ENCODE data around the gene TYROBP.

The TYROBP gene

DNA sequence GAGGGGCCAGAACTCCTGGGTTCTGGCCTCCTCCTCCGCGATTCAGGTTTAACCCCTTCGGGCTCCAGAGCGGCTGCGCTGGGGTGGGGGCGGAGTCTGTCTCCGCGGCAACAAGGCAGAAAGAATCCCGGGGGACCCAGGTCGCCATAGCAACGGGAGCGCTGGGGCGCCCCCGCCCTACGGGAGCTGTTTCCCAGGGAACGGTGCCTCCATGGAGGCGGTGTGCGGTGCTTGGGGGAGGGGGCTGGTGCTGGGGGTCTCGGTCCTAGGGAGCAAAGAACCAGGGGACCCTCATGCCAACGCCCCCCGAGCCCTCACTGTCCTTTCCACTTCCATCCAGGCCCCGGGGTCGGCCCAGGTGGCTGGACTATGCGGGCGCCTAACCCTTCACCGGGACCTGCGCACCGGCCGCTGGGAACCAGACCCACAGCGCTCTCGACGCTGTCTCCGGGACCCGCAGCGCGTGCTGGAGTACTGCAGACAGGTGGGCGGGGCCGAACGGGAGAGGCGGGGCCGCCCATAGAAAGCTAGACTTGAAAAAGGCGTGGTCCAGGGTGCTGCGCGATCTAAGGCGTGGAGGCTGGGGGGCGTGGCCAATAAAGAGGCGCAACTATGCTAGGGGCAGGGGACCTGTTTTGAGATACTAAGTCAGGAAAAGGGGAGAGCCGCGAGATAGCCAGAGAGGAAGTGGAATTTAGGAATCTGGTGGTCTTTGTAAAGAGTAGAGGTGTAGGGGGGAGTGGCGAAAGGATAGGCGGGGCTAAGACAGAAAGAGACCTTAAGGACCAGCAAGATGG lies 38.6 kb downstream of the TYROBP start:
- DNase-seq = peak; percentile 68

DNA sequence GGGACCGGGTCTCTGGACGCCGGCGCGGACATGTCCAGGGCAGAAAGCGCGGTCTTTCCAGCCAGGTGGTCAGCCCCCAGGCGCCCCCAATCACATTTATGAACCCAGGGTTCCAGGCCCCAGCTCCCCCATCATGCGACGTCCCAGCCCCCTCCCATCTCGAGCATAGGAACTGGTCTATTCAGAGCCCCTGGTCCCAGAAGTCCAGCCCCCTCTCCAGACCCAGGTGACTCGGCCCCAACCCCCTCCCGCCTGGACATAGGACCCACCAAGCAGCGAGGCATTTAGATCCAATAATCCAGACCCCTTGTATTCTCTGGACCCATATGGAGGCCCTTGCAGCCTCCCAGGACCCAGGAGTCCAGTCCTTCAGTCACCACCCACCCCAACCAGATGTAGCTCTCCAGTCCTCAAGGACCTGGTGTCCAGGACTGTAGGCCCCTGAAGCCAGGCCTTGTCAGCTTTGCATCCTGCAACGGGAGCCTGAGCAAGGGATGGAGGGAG lies 39.2 kb downstream of the TYROBP start:
- DNase-seq = no peak

DNA sequence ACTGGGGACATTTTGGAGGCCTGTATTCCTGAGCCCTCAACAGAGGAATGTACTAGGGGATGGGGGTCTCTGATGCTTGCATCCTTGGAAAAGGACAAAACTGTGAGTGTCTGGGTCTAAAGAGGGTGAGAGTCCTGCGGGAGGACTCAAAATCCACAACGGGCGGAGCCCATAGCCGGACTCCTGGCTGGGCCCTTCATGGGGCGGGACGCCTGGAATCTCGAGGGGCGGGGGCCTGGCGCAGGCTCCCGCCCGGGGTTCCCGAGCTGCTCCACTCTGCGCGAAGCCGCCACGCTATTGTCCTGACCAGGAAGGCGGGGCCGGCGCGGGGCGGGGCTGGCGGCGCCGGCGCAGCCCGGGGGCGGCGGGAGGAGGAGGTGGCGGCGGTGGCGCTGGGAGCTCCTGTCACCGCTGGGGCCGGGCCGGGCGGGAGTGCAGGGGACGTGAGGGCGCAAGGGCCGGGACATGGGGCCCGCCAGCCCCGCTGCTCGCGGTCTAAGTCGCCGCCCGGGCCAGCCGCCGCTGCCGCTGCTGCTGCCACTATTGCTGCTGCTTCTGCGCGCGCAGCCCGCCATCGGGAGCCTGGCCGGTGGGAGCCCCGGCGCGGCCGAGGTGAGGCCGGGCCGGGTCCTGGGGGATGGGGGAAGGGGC lies 39.8 kb downstream of the TYROBP start, which contains the start of gene APLP1:
TSS of gene APLP1 (plus strand) at position 403 of the 651 bp plus-strand sequence. CDS start at position 466, 63 bp downstream.
- peak; percentile 36 for DNase-seq

DNA sequence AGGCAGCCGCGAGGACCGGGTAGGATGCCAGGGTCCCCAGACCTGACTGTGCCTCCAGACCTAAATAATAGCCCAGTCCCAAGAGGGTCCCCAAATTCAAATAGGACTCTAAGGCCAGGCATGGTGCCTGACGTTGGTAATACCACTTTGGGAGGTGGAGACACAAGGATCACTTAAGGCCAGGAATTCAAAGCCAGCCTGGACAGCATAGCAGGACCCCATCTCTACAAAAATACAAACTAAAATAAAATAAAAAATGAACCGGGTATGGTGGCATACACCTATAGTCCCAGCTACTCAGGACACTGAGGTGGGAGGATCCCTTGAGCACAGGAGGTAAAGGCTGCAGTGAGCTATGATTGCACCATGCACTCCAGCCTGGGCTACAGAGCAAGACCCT lies 45.1 kb downstream of the TYROBP start:
- DNase-seq = no peak

DNA sequence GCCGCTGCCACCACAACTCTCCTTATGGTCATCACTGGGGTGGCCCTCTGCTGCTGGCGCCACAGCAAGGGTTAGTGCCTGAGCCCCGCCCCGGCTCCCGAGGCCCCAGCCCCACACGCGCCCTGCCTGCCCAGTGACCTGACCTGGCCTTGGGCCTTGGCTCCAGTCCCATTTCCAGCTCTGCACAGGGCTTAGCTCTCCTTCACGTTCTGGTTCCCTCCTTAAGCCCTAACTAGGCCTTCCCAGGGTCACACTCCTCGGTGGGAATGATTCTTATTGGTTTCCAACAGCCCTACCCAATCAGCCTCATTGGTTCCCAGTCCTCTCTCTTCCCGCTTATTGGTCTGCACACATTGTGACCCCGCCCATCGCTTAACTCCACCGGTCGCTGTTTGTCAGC lies 45.6 kb downstream of the TYROBP start:
- no peak for DNase-seq

GRCh38 chr19:35861640-35862160 lies 46.4 kb downstream of the TYROBP start:
- no peak for DNase-seq

- DNase-seq = no peak
Observed at GRCh38 chr19:35860818-35861639, 47.1 kb downstream of the TYROBP start.

DNA sequence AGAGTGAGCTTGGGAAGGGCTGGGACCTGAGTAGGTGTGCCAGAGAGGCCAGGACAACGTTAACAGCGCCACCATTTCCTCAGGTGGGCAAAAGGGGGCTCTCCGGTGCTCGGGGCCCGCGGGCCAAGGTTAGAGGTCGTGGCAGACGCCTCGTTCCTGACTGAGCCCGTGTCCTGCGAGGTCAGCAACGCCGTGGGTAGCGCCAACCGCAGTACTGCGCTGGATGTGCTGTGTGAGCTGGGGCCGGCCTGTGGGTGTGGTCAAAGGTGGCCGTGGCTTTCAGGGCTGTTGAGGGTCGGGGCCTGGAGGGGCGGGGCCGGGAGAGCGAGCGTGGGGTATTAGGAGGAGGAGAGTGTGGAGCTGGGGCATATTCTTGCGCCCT lies 47.7 kb downstream of the TYROBP start:
- no peak for DNase-seq

GRCh38 chr19:35859414-35859813 lies 48.7 kb downstream of the TYROBP start:
- no peak for DNase-seq

GRCh38 chr19:35858311-35858710 lies 49.8 kb downstream of the TYROBP start:
- no peak for DNase-seq

DNA sequence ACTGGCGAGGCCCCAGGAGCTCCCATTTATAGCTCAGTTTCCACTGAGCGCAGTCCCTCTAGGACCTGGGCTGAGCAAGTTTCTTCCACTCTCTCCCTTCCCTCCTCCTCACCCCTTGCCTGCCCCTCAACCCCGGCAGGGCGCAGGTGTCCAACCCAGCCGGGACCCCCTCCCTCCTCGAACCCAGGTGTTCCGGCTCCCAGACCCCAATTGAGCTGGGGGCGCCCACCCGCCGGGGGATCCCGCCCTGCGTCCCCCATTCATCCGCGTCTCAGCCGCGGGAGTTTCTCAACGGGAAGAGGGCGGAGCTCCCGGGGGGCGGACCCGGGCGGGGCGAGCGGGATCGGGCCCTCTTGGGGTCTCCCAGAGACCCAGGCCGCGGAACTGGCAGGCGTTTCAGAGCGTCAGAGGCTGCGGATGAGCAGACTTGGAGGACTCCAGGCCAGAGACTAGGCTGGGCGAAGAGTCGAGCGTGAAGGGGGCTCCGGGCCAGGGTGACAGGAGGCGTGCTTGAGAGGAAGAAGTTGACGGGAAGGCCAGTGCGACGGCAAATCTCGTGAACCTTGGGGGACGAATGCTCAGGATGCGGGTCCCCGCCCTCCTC lies 51.4 kb downstream of the TYROBP start, which contains the start of gene KIRREL2:
TSS of gene KIRREL2 (plus strand) at position 366 of the 604 bp plus-strand sequence. CDS start at position 575, 209 bp downstream.
- no peak for DNase-seq

Data from fibroblast of skin of right biceps (primary cell).